Stimulated activated CD4-positive, alpha-beta T cell treated with anti-CD3 and anti-CD28 coated beads, Interleukin-12 subunit alpha, Interleukin-12 subunit beta, amount 100 ng/mL, for 48 hours (primary cell): Measurements from ENCODE around the gene ATP6V0D1.

Experiments
- DNase-seq, 3 donors: peaks; one replicate each; pipeline ENCODE4 v3.0.0-alpha.2; 2020; ENCODE audit warnings: low read depth in 2 of 3, low spot score in 1 of 3

ATP6V0D1 gene

DNA sequence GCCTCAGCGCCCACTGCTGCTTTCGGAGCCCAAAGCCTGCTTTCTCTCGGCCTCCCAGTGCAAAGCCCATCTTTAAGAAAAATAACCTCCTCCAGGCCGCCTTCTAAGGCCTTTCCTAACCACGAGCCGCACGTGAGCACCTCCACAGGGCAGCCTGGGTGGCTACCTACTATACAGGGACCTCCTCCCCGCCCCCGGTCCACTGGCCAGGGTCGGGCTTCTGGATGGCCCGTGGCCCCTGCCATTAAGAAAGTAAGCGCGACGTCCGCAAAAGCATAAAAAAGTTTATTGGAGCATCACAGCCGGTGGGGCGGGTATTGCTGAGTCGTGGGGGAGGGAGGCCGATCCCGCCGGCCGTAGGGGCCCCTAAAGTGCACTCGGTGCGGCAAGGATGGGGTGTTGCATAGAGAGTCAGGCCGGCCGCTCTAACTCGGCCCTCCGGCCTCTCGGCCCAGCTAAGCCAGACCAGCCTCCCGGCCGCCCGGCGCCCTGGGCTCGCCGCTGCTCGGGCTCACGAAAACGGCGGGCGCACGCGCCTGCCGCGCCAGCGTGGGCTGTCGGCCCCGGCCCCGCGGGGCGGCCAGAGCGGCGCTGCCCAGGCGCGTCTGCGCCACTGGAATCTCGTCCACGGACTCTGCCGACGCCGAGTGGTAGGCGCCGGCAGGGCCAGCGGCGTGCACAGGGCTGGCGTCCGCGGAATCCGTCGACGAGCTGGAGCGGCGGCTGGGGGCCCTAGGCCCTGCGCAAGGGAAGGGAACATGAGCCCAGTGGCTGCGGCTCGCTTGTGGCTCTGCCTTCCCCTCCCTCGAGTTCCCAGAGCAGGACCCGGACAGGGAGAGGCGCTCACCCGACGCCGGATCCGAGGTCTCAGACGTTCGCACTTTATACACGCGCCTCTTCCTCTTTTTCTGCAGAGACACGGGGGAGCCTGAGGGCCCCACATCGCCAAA, 86.5 kb downstream of the ATP6V0D1 start:
- no peak for DNase-seq

DNA sequence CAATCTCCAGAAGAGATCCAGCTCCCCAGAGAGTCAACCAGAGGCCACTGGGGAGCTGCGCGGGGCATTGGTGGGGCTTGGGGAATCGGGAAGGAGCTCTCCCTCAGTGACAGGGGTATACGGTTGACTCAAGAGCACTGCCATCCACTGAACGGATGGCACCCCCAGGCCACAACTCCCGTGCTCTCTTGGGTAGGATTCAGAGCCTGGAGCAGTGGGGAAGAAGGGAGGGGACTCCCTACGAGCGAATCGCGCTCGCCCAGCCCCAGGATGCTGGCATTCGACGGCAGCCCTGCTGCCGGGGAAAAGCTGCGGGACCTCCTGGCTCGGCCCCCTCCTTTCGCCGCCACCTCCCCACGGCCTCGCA, 87.2 kb downstream of the ATP6V0D1 start:
- no peak for DNase-seq

DNA sequence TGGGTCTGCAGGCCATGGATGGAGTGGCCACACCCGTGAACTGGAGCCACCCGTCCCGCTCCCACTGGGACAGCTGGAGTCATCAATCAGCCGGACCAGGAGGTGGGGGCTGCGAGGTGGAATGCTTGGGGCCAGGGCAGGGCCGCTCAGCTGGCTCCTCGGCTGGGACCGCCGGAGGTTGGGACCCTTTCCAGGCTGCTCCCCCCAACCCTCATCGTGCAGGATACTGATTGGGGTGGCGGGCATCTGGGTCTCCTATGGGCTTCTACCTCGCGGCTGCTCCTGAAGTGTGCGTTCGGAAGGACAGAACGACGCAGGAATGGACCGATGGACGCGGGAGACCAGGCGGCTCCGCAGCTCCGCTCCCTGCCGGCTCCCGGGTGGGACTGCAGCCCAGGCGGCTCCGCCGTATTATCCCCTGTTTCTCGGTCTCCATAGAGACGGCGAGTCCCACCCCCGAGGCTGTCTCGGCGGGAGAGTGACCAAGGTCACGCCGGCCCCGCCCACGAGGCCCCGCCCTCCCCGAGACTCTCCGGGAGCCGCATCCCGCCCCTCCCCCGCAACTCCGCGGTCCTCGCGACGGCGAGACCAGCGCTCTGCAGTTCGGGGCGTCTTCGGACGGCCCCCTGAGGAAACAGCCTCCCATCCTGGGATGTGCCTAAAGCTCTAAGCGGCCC, 87.7 kb downstream of the ATP6V0D1 start, which contains the start of gene TPPP3:
TPPP3 (minus strand) TSS at position 388 of the 677 bp plus-strand sequence. CDS start 2,387 bp downstream, outside the sequence.
- DNase-seq, result peak; percentile 17 to 47 (median 18)

DNA sequence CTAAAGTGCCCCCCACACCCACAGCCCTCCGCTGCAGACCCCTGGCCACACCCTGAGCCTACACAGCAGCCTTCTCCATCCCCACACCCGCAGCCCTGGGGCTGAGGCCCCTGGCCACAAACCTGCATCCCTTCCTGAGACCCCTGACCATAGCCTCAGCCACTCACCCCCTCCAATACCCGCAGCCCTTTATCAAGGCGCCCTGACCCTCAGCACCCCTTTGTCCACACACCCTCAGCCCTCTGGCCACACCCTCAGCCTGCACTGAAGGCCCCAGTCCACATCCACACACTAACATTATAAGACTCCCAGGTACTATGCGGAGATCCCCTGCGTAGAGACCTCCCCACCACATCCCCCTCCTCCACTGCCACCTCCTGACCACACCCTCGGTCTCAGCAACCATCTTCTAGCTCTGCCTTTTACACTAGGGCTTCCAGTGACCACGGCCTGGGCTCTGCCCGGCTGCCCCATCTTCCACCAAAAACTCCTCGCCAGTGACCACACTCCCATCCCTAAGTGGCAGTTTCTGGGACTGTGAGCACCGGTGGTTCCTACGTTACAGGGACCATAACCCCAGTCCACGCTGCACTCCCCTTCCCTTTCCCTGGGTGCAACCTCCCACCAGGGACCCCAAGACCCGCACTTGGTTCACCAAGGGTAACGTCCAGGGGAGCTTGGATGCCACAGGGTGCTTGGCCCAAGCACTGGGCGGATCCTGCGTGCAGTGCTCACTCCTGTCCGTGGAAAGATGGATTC, 88.5 kb downstream of the ATP6V0D1 start:
- DNase-seq, result no peak

DNA sequence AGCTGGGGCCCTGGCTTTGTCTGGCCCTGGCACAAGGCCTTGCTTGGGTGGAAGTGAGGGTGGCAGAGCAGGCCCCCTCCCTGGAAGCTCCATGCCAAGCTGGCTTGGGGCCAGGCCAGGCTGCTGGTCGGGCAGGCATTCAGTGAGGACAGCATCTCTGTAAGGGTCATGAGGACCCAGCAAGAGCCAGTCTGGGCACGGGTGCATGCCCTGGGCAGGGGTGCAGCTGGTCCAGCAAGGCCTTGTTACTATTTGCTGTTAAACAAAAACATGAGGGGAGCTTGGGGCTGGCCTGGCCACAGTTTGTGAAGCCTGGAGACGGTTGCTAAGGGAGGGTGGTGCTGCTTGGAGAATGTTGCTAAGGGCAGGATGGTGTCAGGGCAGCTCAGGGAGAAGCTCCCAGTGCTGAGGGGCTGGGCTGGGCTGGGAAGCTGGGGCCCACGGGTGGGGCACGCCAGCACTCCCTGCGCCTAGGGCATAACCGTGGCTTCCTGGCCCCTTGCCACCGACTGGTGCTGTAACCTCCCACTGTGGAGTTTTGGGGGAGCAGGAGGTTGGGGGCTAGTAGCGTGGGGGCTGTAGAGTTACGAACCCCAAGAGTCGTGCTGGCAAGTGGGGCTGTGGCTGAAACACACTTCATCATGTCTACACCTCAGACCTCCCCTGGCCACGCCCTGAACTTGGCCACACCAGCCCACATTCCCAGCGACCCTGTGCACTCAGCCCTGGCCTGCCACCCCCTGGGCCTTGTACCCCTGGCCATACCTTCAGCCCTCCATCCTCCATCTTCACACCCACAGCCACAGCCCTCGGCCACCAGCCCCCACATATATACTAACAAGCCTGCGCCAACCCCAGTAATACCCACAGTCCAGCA, 89.3 kb downstream of the ATP6V0D1 start:
- DNase-seq, result no peak

DNA sequence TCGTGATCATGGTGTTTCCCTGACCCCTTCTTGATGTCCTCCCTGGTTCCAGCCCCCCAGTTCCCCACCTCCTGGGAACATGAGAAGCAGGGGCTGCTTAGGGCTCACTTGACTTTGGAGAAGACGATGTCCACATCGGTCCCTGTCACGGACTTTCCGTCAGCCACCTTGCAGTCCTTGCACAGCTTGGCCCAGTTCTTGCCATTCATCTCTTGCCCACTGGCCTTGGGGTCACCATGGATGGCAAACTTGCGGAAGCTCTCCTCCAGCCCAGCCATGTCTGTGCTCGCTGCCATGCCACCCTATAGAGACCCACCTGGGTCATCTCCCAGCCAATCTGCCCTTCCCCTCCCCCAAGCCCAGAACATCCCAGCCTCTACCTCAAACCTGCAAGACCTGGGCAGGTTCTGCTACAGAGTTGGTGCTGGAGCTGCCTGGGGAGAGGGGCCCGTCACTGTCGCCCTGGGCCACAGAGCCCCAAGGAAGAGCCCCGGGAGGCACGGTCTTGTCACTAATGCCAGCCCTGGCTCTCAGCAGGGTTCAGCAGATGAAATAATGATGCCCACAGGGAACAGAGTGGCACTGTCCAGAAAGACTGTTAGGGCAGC, 90.0 kb downstream of the ATP6V0D1 start:
- no peak for DNase-seq

DNA sequence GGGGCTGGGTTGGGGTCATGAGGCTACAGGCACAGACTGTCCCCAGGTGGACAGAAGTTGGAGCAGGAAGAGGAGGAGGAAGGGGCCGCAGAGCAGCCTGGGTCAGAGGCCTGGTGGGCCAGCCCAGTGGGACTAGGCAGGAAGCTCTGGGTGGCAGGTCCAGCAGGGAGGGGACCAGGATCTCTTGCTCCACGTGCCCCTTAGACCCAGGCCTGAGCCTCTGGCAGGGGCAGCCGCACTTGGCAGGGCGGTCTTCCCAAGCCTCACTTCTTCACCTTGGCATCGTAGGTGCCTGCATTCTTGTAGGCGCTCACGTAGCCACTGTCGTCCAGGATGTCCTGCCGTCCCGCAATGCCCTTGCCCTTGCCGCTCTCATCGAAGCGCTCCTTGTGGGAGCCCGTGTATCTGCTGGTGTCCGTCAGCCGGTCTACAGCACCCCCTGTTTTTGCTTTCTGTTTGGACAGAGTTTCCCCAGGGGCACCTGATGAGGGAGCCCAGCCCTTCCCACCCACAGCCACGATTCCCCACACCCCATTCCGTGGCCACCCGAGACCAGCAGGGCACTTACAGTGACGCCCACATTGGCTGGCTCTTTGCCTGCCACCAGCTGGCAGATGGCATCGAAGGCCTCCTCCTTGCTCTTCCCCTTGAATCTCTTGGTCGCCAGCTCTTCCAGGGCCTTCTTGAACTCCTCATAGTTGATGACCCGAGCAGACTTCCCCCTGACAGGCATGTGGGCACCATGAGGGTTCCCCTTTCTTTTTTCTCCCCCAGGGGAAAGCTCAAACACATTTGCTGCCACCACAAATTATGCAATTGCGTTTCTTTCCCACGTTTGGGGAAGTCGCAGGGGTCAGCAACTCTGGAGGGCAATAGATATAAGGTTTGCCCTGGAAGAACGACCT, 90.8 kb downstream of the ATP6V0D1 start:
- DNase-seq, result no peak

DNA sequence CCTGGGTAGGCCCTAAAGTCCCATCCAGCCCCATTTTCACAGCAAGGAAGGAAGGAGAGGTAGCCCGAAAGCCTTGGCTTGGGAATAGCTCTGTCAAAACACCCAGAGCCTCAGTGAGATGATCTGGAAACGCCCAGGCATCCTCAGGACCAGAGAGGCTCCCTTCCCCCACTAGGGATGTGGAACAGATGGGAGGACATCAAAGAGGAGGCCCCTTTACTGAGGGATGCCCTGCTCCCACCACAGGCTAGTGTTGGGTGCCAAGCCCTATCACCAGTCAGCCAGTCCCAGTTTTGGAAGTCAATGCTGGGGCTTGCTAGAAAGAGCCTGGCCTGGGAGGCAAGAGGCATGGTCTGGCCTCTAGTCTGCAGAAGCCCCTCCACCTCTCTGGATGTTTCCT, 92.4 kb downstream of the ATP6V0D1 start:
- DNase-seq, result no peak

DNA sequence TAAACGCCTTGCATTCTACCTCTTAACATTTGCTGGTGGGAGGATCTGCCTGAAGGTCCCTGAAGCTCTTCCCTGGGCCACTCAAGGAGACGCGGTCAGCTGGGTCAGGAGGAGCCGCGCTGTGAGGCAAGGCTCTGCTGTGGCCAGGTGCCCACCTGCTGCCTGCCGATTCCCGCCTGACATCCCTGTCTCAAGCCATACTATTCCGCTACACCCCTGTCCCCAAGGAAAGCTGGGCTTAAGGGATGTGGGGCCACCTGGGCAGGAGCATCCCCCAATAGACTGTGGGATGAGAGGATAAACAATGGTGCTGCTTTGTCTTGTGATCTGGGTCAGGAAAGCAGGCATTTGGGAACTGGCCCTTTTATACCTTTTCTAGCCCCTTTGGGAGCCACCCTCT, 92.8 kb downstream of the ATP6V0D1 start:
- no peak for DNase-seq
